Fibroblast of skin of scalp (primary cell): ENCODE measurements around the gene RAB39A.
A peak's percentile ranks its signal among the peaks of the same experiment; 100 is the strongest.

ENCODE experiments used
- DNase-seq: peaks from one replicate; pipeline ENCODE4 v3.0.0-alpha.2; 2013

The RAB39A gene

DNA sequence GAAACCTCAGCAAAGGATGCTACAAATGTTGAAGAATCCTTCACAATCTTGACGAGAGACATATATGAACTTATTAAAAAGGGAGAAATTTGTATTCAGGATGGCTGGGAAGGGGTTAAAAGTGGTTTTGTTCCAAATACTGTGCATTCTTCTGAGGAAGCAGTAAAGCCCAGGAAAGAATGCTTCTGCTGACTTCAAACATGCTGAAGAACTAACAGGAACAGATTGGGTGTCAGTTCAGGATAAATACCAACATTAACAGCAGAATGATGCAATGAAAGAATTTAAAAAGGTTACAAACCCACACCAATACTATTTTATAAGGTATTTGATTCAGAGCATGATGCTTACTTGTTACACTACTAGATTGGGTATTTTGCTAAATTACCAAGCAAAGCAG lies 33.9 kb downstream of the RAB39A start:
- no peak for DNase-seq

DNA sequence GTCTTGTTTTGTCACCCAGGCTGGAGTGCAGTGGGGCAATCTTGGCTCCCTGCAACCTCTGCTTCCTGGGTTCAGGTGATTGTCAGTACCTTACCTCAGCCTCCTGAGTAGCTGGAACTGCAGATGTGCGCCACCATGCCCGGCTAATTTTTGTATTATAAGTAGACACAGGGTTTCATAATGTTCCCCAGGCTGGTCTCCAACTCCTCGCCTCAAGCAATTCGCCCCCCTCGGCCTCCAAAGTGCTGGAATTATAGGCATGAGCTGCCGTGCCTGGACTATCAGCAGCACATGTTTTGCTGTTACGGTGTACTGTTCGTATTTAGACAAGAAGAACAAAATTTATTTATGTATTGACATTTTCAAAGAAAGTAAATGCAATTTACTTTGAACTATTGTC lies 34.8 kb downstream of the RAB39A start:
- DNase-seq = no peak

DNA sequence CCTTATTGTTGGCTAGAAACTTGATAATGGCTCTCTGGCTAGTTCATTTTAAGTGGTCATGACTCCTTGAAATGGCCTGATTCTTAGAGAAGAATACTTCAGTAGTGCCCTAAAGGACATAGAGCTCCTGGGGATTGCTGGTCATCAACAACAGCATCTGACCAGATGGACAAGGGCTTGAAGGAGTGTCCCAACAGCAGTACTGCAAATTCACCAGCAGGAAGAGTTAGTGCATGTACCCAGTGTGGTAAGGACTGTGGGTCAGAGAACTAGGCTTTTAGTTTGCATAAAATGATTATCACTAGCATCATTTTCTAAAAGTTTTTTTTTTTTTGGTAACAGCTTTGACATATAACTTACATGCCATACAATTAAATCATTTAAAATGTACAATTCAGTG lies 41.0 kb downstream of the RAB39A start:
- DNase-seq = no peak

DNA sequence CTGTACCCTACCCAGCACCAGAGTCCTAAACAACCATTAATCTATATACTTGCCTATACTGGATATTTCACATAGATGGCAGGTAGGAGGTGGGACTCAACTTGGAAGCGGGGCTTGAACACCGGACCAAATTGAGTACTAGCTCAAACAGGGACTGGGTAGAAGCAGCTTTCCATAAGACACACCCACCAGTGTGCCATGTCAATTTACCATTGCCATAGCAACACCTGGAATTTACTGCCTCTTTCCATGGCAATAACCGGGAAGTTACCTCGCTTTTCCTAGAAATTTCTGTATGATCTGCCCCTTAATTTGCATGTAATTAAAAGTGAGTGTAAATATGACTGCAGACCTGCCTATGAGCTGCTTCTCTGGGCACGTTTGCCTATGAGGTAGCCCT lies 41.8 kb downstream of the RAB39A start:
- no peak for DNase-seq

DNA sequence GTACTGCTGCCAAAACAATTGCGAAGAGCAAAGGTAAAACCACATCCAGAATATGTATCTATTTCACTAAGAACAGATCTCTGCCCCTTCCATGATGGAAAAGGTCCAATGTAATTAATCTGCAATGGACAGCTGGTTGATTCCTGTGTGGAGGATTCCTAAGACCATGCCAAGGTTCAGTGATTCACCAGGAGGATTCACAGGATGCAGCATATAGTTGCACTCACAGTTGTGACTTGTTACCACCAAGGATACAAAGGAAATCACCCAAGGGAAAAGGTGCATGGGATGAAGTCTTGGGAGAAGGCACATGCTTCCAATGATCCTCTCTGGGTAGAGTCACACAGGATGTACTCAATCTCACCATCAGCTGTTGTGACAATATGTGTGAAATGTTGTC lies 45.4 kb downstream of the RAB39A start:
- DNase-seq = no peak

DNA sequence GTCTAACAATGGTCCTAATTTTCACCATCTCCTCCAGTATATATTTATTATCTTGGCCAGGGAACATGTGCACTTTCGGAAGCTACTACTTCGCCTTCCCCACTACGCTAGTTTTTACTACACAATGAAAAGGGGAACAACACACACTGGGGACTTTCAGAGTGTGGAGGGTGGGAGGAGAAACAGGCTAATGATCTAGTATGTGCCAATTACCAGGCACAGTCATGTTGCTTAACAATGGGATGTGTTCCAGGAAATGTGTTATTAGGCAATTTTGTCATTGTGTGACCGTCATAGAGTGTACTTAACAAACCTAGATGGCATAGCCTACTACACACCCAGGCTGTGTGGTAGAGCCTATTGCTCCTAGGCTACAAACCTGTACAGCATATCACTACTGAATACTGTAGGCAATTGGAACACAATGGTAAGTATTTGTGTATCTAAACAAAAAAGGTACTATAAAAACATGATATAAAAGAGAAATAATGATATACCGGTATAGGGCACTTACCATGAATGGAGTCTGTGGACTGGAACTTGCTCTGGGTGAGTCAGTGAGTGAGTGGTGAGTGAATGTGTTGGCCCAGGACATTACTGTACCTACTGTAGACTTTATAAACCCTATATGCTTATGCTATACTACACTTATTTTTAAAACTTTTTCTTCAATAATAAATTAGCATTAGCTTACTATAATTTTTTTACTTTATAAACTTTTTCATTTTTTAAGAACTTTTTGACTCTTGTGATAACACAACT lies 60.3 kb downstream of the RAB39A start:
- DNase-seq = no peak

DNA sequence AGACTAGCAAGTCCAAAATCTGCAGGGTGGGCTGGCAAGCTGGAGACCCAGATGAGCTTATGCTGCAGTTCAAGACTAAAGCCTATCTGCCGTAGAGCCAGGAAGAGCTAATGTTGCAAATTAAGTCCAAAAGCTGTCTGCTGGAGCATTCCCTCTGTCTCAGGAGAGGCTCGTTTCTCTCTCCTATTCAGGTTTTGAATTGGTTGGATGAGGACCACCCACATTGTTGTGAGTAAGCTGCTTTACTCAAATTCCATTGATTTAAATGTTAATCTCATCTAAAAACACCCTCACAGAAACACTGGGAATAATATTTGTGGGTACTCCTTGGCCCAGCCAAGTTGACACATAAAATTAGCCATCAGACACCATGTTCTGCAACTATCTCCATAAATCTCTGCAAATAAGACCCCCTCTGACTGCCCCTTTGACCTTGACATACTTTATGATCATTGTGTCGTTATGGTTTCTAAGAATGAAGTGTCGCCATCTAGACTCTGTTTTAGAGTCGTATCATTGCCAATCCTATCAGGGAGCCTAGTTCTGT lies 63.7 kb downstream of the RAB39A start:
- DNase-seq = no peak

DNA sequence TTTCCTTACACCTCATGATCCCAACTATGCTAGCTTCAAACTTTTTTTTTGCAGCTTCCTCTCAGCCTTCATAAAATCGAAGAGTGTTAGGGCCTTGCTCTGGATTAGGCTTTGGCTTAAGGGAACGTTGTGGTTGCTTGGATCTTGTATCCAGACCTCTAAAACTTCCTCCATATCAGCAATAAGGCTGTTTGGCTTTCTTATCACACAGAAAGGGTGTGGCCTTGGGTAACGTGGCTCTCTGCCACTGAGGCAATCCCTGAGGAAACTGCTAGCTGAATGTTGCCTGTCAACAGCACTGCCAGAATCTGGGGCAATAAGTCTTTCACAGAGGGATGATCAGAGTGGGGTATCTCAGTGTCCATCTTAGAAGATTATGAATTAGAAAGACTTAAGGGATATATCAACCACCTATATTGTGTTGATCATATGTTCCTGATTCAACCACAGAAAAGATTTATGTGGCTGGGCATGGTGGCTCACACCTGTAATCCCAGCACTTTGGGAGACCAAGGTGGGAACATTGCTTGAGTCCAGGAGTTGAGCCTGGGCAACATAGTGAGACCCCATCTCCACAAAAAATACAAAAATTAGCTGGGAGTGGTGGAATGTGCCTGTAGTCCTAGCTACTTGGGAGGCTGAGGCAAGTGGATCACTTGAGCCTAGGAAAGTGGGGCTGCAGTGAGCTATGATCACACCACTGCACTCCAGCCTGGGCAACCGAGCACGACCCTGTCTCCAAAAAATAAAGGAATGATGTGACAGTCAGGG lies 67.9 kb downstream of the RAB39A start:
- no peak for DNase-seq

DNA sequence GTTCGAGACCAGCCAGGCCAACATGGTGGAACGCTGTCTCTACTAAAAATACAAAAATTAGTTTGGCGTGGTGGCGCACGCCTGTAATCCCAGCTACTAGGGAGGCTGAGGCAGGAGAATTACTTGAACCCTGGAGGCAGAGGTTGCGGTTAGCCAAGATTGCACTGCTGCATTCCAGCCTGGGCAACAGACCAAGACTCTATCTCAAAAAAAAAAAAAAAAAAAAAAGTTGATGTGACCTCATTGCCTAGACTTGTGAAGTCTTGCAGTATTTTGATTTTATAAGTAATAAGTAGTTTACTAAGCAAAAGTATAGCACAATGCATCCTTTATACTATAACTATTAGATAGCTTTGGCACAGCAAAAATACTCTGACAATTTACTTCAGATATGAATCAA lies 70.5 kb downstream of the RAB39A start:
- peak; percentile 14 for DNase-seq

DNA sequence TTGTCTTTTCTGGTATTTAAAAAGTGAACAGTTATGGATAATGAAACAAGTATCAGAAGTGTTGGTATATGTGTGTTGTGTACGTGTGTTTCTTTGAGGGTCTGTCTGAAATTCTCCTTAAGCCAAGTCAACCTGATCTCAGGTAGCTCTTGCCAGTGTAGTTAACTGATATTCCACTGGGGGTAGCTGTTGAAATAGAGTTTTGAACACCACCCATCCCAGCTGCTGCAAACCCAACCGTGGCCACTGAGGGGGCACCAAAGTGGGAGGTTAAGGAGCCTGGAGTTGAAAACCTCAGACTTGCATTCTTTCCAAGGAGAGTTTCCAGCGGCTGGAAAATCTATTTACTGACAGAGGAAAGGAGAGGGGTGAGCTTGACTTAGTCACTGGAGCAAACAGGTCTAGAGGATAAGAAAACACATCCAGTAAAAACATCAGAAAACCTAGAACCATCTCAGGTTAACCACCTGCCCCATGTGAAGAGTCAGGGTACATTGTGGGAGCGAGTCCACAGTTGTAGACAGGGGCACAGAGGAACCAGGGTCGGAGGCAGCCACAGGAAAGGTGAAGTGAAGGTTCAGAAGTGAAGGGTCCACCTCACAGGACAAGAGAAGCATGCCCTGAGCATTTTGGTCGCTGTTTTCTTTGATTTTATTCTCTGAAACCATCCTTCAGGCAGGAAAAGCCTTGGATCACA lies 71.7 kb downstream of the RAB39A start:
- peak; percentile 24 for DNase-seq

DNA sequence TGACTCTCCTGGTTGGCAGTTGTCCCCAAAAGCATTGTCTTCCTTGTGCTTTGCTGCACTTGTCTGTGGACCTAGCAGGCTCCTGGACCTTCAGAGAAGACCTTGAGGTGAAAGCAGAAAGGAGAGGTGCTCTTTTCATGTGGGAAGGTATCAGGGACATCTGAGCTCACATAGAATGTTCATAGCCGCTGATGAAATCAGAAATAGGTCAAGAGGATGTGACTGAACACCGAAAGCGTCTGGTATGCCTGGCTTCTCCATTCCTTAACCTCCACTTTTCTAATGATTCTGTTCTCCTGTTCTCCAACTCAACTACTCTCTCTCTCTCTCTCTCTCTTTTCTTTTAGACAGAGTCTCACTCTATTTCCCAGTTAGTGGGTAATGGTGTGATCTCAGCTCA lies 74.2 kb downstream of the RAB39A start:
- DNase-seq = no peak

DNA sequence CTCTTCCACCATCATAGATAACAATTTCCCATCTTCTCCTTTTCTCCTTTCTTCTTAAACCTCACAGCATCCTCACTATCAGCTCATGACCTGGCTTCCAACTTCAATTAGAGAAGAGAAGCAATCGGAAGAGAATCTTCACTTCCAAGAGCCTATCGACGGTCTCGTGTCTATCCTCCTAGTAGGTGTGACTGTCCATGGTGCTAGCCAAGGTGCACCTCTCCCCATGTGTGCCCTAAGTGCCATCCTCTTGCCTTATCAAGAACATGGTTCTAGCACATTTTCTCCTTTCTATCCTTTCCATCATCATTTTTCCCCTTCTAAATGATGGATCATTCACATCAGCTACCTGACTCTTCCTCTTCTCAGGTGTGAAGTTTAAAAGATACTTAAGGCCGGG lies 75.4 kb downstream of the RAB39A start:
- DNase-seq = no peak

DNA sequence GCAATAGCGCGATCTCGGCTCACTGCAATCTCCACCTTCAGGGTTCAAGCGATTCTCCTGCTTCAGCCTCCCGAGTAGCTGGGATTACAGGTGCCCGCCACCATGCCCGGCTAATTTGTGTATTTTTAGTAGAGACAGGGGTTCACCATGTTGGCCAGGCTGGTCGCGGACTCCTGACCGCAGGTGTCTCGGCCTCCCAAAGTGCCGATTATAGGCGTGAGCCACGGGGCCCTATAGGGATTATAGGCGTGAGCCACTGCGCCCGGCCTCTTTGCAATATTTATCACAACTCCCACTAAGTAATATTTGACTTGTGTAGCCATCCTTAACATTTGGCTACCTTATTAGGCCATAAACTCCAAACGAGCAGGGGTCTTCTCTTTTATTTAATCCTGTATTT lies 79.6 kb downstream of the RAB39A start:
- DNase-seq = no peak

DNA sequence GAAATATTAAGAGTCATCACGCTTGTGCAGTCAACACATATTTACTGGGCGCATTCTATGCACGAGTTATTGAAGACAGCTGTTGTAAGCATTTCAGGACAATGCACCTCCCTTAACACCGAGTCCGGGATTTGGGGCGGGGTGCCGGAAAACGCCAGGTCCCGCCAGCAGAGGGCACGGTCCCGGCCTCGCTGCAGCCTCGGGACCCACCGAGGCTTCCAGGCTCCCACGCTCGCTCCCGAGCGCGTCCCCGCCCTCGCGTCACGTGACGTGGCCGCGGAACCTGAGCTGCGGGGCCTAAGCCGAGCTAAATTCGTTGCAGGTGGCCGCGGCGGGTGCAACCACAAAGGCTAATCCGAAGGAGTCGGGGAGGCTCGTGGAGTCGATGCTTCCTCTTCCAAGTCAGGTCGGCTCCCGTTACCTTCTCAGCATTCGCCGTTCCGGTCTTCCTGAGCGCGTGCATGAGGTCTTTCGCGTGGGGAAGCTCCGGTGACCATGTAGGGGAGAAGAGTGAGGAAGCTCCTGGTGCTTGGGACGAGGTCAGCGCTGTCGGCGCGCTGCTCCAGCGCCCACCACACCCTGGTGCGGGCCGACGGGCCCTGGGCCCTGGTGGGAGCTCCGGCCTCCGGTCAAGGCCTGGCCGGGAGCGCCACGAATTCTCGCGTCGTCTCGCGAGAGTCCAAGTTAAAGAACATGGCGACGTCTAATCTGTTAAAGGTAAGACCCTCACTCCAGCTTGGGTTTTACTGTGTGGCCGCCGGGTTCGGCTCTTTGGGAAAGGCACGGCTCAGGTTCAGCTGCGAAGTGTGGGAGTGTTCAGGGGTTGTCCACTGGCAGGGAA lies 80.6 kb downstream of the RAB39A start, which contains the start of gene CUL5:
CUL5 (plus strand) TSS at position 243 of the 841 bp plus-strand sequence; CDS start at position 694, 451 bp downstream.
- DNase-seq = peak; percentile 92

DNA sequence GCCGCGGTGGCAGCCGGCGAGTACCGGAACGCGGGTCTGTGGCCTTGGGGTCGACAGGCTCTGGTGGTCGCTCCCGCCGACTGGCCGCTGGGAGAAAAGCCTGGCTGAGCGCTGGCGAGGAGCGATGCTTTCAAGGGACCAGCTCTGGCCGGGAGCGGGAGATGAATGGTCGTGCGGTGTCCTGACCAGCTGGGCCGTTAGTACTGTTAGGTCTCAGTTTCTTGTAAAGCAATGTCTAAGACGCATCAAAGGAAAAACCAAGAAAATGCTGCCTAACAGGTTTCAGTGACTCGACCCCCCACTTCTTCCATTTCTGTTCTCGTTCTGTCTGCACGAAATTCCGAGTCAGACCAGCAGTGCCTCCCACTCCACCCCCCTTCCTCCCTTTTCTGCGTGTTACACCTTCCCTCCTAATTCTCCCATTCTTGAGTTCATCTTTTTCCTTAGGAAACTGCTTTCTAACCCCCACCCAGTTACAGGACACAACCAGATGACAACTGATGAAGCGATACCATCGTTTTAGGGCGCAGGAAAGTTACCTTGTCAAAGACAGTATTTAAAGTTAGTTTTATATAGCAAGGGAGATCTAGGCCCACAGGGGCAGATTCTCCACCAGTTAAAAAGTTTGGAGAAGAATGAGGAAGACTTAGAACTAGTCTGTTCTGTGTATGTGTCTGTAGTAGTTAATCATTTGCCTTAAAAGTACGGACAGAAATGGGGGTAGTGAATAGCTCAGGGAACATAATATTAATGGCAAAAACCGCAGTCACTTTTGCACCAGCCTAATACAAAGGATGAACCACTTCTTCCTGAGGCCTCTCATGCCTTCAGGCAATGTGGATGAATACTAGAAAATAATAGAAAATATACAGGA lies 81.5 kb downstream of the RAB39A start:
- DNase-seq = peak; percentile 11

DNA sequence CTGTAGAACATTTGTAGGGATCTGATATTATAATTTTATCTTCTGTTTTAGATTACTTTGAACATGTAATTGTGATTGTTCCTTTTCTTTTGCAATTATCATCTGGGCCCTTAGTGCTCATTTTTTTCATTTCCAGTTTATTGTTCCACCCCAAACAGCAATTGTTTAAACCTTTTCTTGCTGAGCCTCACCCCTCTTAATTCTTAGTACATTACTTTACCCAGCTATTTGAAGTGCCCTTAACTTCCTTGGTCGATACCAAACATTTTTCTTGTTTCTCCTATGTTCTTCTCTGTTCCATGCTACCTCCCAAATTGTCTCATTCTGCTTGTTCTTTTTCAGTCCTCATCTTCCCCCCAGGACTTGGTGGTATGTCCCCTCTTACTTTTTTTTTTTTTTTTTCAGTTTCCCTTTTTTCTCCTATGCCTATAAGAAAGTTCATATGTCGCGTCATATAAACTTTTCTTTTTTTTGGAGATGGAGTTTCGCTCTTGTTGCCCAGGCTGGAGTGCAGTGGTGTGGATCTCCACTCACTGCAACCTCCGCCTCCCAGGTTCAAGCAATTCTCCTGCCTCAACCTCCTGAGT lies 84.0 kb downstream of the RAB39A start:
- DNase-seq = no peak
